HL-60 (cell line): ENCODE results near the gene IRAK3.

ENCODE experiments used
- DNase-seq, 2 experiments: peaks; one replicate each; pipeline ENCODE4 v3.0.0-alpha.2; 2010 to 2020; ENCODE audit warnings: low read depth in 1 of 2, low spot score in 1 of 2
- H3K27ac ChIP-seq: fragments of 250-450 bp; sonication (Bioruptor Pico); replicated peaks from 2 replicates; pipeline ENCODE4 v1.5.1; 2020; ENCODE audit warnings: mild to moderate bottlenecking, moderate library complexity
- H3K27me3 ChIP-seq: fragments of 250-450 bp; sonication (Bioruptor Pico); 2 replicates; pipeline ENCODE4 v1.5.1; 2021; ENCODE audit warnings: mild to moderate bottlenecking, moderate library complexity; ENCODE audit not compliant: insufficient read depth, poor library complexity, severe bottlenecking
- H3K4me3 ChIP-seq: replicated peaks from 2 replicates; pipeline ENCODE4 v1.5.1; 2011; ENCODE audit warnings: mild to moderate bottlenecking, control low read depth, low read length; ENCODE audit not compliant: insufficient read depth
- GABPA ChIP-seq: IDR thresholded peaks from 2 replicates; pipeline ENCODE4 v1.6.1; 2012; ENCODE audit warnings: low read depth
- POLR2AphosphoS5 ChIP-seq: IDR thresholded peaks from 2 replicates; pipeline ENCODE4 v1.6.1; 2012; ENCODE audit warnings: low read depth
- SPI1 ChIP-seq: IDR thresholded peaks from 2 replicates; pipeline ENCODE4 v1.6.1; 2012; ENCODE audit warnings: low read depth, mild to moderate bottlenecking, borderline replicate concordance
- TF ChIP-seq, protein P1 (sequence below): IDR thresholded peaks from 2 replicates; pipeline ENCODE4 v1.6.1; 2012; ENCODE audit warnings: low read depth; ENCODE audit not compliant: insufficient replicate concordance
- TF ChIP-seq, protein P2 (sequence below): IDR thresholded peaks from one replicate; pipeline ENCODE4 v1.5.1; 2011; ENCODE audit warnings: low read length, control low read depth, inconsistent platforms; ENCODE audit not compliant: insufficient read depth

Gene IRAK3

GRCh38 chr12:66217342-66217917 lies 28.4 kb downstream of the IRAK3 start:
- no peak for DNase-seq
- Histone ChIP-seq H3K27ac (no peak overlapping the region; the same call in 1 of the 2 replicates), H3K4me3 (no peak overlapping the region), H3K27me3 (no peaks in the 10 kb centered on the region)
- no peak for TF ChIP-seq GABPA
- no peak for TF ChIP-seq POLR2AphosphoS5
- TF ChIP-seq, protein P1, sequence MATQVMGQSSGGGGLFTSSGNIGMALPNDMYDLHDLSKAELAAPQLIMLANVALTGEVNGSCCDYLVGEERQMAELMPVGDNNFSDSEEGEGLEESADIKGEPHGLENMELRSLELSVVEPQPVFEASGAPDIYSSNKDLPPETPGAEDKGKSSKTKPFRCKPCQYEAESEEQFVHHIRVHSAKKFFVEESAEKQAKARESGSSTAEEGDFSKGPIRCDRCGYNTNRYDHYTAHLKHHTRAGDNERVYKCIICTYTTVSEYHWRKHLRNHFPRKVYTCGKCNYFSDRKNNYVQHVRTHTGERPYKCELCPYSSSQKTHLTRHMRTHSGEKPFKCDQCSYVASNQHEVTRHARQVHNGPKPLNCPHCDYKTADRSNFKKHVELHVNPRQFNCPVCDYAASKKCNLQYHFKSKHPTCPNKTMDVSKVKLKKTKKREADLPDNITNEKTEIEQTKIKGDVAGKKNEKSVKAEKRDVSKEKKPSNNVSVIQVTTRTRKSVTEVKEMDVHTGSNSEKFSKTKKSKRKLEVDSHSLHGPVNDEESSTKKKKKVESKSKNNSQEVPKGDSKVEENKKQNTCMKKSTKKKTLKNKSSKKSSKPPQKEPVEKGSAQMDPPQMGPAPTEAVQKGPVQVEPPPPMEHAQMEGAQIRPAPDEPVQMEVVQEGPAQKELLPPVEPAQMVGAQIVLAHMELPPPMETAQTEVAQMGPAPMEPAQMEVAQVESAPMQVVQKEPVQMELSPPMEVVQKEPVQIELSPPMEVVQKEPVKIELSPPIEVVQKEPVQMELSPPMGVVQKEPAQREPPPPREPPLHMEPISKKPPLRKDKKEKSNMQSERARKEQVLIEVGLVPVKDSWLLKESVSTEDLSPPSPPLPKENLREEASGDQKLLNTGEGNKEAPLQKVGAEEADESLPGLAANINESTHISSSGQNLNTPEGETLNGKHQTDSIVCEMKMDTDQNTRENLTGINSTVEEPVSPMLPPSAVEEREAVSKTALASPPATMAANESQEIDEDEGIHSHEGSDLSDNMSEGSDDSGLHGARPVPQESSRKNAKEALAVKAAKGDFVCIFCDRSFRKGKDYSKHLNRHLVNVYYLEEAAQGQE: no peak
- no peak for TF ChIP-seq SPI1
- TF ChIP-seq, protein P2, sequence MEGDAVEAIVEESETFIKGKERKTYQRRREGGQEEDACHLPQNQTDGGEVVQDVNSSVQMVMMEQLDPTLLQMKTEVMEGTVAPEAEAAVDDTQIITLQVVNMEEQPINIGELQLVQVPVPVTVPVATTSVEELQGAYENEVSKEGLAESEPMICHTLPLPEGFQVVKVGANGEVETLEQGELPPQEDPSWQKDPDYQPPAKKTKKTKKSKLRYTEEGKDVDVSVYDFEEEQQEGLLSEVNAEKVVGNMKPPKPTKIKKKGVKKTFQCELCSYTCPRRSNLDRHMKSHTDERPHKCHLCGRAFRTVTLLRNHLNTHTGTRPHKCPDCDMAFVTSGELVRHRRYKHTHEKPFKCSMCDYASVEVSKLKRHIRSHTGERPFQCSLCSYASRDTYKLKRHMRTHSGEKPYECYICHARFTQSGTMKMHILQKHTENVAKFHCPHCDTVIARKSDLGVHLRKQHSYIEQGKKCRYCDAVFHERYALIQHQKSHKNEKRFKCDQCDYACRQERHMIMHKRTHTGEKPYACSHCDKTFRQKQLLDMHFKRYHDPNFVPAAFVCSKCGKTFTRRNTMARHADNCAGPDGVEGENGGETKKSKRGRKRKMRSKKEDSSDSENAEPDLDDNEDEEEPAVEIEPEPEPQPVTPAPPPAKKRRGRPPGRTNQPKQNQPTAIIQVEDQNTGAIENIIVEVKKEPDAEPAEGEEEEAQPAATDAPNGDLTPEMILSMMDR: no peak

GRCh38 chr12:66228462-66228861 lies 39.4 kb downstream of the IRAK3 start:
- no peak for TF ChIP-seq POLR2AphosphoS5
- TF ChIP-seq, protein P2: no peak
- TF ChIP-seq GABPA: no peak
- TF ChIP-seq, protein P1: no peak
- no peak for TF ChIP-seq SPI1
- H3K27ac ChIP-seq: no peak overlapping the region

GRCh38 chr12:66232263-66232662 lies 43.2 kb downstream of the IRAK3 start:
- DNase-seq: no peak
- H3K4me3 ChIP-seq: no peak overlapping the region
- no peaks in the 10 kb centered on the region for H3K27me3 ChIP-seq
- TF ChIP-seq, protein P1: no peak
- TF ChIP-seq, protein P2: no peak
- TF ChIP-seq SPI1: no peak
- no peak for TF ChIP-seq GABPA
- no peak for TF ChIP-seq POLR2AphosphoS5
- peak overlapping the region; percentile 7; the same call in 1 of the 2 replicates for H3K27ac ChIP-seq

More at GRCh38 chr12:66228462-66228861, 39.4 kb downstream of the IRAK3 start:
- Histone ChIP-seq H3K27me3 (no peaks in the 10 kb centered on the region), H3K4me3 (no peak overlapping the region)
- no peak for DNase-seq
